Germinal center (tissue), 1 donor: ENCODE data around the gene EXD3.

Experiments used
- DNase-seq: peaks from one replicate; pipeline ENCODE4 v3.0.0; 2012; ENCODE audit warnings: mixed read lengths, low spot score

Gene EXD3

GRCh38 chr9:137447722-137448601 is 25.0 kb upstream of the EXD3 start:
- DNase-seq, result no peak

DNA sequence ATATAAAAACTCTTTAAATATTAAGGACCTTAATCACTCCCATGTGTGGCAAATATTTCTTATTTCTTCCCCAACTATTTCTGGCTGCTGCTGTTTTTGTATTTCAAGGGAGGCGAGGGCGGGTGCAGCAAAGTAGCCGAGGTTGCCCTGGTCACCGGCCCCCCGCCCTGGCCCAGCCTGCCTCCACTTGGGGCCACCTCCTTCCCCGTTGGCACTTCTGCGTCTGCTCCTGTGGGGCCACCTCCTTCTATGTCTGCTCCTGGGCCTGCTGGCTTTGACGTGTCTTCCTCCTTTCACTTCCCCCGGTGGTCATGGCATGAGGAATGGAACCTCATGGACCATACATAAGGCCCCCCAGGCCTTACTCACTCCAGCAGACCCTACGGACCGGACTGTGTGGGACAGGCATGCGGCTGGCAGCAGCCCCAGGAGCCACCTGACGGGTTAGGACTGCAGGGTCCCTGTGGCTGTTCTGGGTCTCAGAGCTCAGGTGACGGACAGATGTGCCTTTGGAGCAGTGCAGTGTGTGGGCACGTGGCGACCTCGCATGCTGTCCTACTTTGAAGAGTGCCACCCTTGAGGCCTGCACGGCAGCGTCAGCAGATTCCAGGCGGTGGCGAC is 24.0 kb upstream of the EXD3 start:
- DNase-seq, result no peak

GRCh38 chr9:137445930-137446431 is 23.0 kb upstream of the EXD3 start:
- DNase-seq, result no peak

- peak; percentile 74 for DNase-seq
These were observed 22.4 kb upstream of the EXD3 start for GRCh38 chr9:137445275-137445807.

- DNase-seq, result no peak
These were observed 21.3 kb upstream of the EXD3 start for GRCh38 chr9:137444106-137444790.

GRCh38 chr9:137441935-137442321 is 19.0 kb upstream of the EXD3 start:
- DNase-seq, result no peak

GRCh38 chr9:137441289-137441934 is 18.4 kb upstream of the EXD3 start, which contains the start of gene ENTPD8:
ENTPD8 (minus strand) TSS chr9:137441357; CDS start chr9:137438285, 3,072 bp downstream.
- DNase-seq, result peak; percentile 33

GRCh38 chr9:137439158-137439714 is 16.3 kb upstream of the EXD3 start:
- peak; percentile 1 for DNase-seq

GRCh38 chr9:137438591-137439157 is 15.7 kb upstream of the EXD3 start:
- DNase-seq, result no peak

DNA sequence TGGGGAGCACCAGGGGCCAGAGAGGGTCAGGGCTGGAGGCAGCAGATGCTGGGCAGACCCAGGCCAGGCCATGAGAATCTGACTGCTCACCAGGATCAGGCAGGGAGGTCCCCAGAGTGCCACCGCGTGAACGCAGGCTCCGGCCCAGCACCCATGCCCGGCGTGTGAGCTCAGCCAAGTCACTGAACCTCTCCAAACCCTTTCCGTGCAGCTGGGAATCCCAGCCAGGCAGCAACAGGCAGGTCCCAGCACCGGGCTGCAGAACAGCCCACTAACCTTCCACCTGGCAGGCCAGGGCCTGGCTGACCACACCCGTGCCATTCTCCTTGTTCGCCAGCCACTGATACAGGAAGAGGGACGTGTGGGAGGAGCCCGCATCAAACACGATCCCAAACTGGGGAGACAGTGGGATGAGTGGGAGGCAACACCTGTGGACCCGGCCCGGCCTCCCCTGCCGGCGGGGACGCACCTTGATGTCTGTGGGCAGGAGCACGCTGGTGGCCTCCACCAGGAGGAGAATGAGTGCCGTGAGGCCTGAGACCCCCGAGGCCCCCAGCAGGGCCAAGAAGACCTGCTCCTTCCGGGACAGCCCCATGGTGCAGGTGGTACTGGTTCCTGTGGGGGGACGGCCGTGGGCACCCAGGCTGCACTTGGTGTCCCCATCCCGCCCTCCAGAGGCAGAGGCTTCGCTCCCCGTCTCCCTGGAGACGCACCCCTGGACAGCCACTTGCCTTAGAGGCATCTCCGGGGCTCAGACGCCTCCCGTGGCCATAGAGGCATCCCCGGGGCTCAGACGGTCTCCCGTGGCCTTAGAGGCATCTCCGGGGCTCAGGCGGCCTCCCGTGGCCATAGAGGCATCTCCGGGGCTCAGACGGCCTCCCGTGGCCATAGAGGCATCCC is 15.0 kb upstream of the EXD3 start:
- DNase-seq, result peak; percentile 2

DNA sequence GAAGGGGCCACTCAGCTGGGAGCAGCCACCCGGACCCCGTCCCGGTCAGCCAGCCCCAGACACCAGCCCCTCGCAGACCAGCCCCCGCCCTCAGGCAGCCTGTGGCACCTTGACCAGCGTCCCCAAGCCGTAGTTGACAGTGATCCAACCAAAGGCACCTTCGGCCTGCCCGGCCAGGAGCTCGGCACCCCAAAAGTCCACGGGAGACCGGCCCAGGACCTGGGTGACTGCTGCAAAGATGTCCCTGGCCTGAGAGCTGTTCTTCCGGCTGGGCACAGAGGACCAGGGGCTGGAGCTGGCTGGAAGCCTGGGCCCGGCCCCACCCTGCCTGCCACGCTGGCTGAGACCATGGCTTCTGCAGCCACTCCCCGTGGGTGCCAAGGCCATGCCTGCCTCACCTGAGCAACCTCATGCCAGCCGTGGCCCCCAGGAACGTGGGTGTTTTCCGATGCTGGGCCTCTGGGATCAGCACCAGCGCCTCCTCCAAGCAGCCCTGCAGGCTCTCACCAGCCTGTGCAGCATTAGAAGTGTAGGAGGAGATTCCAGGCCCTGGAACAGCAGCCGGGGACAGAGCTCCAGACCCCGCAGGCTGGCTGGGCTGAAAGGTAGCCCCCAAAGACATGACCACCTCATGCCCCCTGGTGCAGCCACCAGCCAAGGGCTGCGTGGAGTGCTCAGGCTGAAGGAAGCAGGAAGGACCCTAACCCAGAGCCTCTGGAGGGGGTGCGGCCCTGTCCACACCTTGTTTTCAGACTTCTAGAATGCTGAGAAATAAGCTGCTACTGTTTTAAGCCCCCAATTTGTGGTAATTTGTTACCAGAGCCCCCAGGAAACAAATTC is 14.0 kb upstream of the EXD3 start:
- no peak for DNase-seq

DNA sequence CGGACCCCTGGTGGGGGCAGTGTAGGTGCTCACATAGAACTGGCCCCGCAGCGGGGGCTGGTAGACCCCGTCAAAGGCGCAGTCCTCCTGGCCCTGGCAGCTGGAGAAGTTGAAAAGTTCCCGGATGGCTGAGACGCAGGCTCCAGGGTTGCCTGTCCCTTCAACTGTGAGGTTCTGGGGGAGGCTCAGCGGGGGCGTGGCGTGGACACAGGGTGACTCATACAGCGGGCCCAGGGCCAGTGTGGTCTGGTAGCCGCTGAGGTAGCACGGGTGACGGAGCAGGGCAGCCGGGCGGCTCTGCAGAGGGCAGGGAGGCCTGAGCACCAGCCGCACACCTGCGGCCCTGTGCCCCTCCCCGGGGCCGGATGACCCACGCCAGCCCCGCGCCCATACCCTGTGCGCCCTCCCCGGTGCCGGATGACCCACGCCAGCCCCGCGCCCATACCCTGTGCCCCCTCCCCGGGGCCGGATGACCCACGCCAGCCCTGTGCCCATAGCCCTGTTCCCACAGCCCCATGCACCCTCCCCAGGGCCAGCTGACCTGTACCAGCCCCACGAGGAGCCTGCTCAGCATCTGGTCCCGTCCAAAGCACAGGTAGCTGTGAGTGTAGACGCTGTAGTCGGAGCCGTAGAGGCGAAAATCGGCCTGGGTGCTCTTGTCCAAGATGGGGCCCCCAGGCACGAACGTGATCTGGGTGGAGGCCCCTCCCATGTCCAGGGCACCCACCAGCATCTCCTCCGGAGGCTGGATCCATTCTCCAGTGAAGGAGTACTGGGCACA is 13.2 kb upstream of the EXD3 start:
- peak; percentile 4 for DNase-seq

GRCh38 chr9:137435381-137435891 is 12.5 kb upstream of the EXD3 start:
- DNase-seq, result no peak

DNA sequence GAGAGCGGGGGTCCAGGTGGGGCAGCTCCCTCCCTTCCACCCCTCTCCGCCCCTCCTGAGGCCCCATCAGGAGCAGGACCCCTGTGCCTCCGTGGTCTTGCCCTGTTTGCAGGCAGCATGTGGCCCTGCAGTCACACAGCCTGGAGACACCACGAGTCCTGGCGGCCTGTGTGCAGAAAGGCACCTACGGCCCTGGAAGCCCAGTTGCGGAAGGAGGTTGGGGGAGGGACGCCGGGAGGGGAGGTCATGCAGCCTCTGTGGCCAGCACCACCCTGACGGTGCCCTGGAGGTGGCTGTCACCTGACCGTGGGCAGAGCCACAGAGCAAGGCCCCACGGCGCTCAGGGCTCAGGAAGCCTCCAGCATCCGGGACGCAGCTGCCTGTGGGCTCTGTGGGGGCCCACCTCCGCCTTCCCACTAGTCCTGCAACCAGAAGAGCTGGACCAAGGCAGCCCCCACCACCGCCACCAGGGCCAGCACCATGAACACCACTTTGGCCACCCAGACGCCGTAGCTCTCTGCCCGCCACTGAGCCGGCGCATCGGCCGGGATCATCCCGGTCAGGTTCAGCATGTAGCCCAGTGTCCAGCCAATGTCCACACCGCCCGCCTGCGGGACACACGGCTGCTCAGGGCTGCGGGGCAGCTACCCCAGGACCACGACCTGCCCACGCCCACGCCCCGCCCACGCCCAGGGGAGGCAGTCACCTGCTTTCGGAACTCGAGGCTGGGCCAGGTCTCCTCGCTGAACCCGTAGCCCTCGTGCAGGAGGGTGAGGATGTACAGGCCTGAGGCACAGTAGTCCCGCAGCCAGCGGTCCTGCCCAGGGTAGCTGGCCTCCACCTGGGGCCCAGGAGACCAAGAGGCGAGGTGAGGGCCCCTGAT is 11.8 kb upstream of the EXD3 start:
- peak; percentile 2 for DNase-seq

DNA sequence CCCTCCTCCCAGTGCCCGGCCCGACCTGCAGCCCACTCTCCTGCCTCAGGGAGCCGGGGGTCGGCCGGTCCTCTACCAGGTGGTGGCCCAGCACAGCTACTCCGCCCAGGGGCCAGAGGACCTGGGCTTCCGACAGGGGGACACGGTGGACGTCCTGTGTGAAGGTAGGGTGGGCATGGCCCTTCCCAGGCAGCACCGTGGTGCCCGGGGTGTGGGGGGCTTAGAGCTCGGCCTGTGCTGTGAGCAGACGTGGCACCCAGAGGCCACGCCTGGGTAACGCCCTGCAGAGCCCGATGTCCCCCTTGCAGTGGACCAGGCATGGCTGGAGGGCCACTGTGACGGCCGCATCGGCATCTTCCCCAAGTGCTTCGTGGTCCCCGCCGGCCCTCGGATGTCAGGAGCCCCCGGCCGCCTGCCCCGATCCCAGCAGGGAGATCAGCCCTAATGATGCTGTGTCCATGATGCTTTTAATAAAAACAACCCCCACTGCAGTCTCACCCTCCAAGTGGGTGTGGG is 11.0 kb upstream of the EXD3 start:
- no peak for DNase-seq

DNA sequence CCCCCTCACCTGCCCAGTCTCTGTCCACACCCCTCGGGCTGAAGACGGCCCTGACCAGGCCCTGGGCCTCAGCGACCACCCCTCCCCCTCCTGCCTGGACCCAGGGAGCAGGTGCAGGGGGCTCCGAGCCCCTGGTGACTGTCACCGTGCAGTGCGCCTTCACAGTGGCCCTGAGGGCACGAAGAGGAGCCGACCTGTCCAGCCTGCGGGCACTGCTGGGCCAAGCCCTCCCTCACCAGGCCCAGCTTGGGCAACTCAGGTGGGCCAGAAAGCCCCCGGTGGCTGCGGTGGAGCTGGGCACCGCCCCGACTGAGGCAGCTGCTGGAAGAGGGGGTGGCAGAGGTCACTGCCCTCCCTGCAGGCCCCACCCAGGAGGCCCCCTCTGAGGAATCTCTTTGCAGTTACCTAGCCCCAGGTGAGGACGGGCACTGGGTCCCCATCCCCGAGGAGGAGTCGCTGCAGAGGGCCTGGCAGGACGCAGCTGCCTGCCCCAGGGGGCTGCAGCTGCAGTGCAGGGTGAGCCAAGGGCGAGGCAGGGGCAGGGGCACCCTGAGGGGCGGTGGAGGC is 10.5 kb upstream of the EXD3 start:
- no peak for DNase-seq
